OCI-LY7 (cell line): ENCODE data around the gene ABCA4.

Source experiments
- CTCF ChIP-seq: fragments of 200-600 bp; sonication (generic); conservative IDR thresholded peaks from 2 replicates; pipeline ENCODE4 v1.5.1; 2014; ENCODE audit warnings: mild to moderate bottlenecking, antibody characterized with exemption, low read length, moderate library complexity, mixed read lengths
- EZH2phosphoT487 ChIP-seq: fragments of 200-600 bp; sonication (generic); IDR thresholded peaks from 2 replicates; pipeline ENCODE4 v1.6.1; 2018; ENCODE audit warnings: low read depth, borderline replicate concordance, mild to moderate bottlenecking, mixed run types, antibody characterized with exemption, low read length, moderate library complexity, mixed read lengths

GRCh38 chr1:94029130-94029993, 91.6 kb downstream of the ABCA4 start:
- TF ChIP-seq CTCF (no peak), EZH2phosphoT487 (no peak)
